GM21619 (cell line): ENCODE results near the gene ZBTB20.
A peak's percentile ranks its signal among the peaks of the same experiment; 100 is the strongest.
"Not testable (repeated sequence)": the region's sequence is repeated elsewhere in the genome, so short reads cannot be mapped to it uniquely, and the experiment has no call there.

Source experiments
- ATAC-seq: cut with Tn5 transposase; IDR thresholded peaks from one replicate; pipeline ENCODE4 v1.9.1; 2021; ENCODE audit not compliant: unreplicated experiment

ZBTB20 gene

GRCh38 chr3:115147329-115148141, 447 bp upstream of the ZBTB20 start:
- ATAC-seq, result peak; percentile 74

- no peak for ATAC-seq
These were observed 1.1 kb downstream of the ZBTB20 start for GRCh38 chr3:115146032-115146417.

- ATAC-seq, result peak; percentile 68
These were observed 5.9 kb downstream of the ZBTB20 start for GRCh38 chr3:115141033-115141757.

DNA sequence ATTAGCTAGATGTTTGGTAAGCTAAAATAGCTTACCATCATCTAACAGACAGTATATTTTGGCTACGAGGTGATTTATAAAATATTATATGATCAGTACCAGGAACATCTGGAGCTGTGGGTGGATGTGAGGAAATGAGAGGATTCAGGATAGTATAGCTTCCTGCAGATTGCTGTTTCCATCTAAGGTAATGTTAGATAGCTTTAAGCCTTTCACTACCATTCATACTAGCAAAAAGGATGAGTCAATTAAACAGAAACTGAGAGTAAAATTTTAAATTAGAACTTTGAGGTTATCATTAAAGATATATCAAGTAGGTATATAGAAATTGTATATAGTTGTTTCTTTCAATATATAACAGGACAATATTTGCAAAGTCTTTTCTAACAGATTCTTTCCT, 8.0 kb downstream of the ZBTB20 start:
- no peak for ATAC-seq

GRCh38 chr3:115134648-115135347, 12.3 kb downstream of the ZBTB20 start:
- ATAC-seq, result no peak

GRCh38 chr3:115127208-115127607, 19.9 kb downstream of the ZBTB20 start:
- ATAC-seq, result no peak

DNA sequence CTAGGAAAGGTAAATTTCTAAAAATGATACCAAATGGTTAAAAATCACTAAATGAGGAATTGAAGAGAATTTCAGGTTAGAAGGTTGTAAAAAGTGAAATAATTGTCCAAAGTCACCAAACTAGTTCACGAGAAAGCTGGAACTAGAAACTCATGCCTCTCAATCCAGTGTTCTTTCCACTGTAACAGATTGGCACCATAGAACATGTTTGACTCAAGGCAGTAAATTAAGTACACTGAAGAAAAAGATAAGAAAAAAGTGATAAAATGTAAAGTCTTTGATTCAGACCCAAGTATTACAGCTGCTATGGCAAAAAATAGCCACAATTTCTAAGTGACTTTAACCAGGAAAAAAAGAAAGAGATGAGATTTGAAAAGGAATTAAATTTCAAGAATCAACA, 26.5 kb downstream of the ZBTB20 start:
- ATAC-seq, result no peak

DNA sequence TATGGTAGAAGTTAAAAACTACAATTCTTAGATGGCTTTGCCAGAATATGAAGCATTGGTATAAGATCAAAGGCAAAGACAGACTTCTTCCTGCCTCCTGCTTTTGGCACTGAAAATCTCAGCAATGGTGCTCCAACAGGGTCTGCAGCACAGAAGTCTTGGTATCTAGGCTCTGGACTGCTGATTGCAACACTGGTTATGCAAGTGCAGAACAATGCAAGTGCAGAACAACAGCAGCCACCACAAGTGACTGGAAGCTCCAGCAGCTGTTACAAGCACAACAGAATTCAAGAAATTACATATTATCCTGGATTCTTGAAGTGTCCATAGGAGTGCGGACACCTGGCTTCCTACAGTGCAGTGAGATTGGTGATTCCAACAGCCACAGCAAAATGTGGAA, 33.7 kb downstream of the ZBTB20 start:
- no peak for ATAC-seq

- no peak for ATAC-seq
These were observed 35.5 kb downstream of the ZBTB20 start for GRCh38 chr3:115111632-115112031.

GRCh38 chr3:115110830-115111229, 36.3 kb downstream of the ZBTB20 start:
- no peak for ATAC-seq

GRCh38 chr3:115110066-115110465, 37.0 kb downstream of the ZBTB20 start:
- ATAC-seq, result not testable (repeated sequence)

DNA sequence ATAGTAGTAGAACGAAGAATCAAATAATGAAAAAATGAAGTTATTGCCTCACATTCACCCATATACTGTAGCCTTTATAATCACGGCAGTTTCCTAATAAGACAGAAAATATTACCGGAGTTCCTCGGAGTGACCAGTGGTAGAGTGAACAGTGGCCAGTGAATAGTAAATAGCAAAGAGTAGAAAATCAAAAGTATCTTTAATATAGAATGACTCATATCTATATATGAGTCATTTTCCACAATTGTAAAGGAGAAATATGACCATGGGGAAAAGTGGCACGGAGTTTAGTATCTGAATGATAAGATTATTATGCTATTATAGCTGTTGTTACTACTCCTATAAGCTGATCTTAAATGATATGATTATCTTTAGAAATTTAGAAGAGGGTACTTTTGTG, 38.5 kb downstream of the ZBTB20 start:
- ATAC-seq, result no peak

- no peak for ATAC-seq
These were observed 45.0 kb downstream of the ZBTB20 start for GRCh38 chr3:115102046-115102445.

GRCh38 chr3:115100806-115101205, 46.3 kb downstream of the ZBTB20 start:
- ATAC-seq, result no peak

- ATAC-seq, result peak; percentile 77
These were observed 47.0 kb downstream of the ZBTB20 start for GRCh38 chr3:115099986-115100571.

GRCh38 chr3:115099134-115099985, 47.7 kb downstream of the ZBTB20 start:
- ATAC-seq, result no peak

GRCh38 chr3:115098354-115099073, 48.6 kb downstream of the ZBTB20 start:
- ATAC-seq, result no peak

DNA sequence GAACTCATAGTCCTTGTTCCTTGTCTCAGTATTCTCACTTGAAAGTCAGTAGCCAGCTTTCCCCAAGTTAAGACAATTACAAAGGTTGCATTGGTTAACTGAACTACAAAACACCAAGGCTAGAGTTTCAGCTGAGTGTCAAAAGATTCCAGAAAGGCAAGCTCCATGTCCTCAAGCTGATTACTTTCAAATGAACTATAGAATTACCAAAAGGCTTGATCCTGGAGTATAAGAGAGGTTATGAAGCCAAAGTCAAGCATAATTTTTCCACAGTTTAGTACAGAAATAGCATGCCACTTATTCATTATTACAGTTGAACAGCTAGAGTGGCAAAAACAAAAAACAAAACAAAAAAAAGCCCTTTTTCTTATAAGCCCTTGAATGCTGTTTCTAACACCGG, 51.9 kb downstream of the ZBTB20 start:
- no peak for ATAC-seq

DNA sequence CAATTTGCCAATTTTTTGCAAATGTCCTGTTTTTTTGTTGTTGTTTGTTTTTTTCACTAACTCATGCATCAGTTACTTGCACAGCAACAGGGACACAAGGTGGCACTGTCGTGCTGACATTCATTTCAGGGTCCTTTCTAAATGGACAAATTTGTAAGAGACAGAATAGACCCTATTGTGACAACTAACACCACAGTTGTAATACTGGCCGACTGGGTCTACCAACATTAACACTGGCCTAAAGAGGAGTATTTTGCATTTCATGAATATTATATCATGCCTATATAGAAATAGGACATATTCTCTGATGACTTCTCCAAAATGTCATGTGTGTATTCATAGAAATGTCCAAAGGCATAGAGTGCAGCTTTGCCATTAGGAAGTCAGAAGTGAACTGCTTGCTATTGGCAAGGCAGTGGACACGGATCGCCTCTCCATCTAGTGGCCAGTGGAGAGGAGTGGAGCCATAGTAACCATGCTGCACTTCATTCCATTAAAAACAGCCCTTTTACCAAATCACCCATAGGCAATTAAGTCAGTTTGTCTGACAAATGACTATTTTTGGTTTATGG, 54.8 kb downstream of the ZBTB20 start:
- ATAC-seq, result peak; percentile 71
